Measurements from ENCODE around the gene MAP2K3. TPM values are rescaled to one million over a fixed set of nuclear protein-coding genes. Genes with fewer than 3 reads are reported as not detected.

MAP2K3 gene
- total RNA-seq, 1 donor from 2014 or later = 20.8 TPM

GRCh38 chr17:21283482-21284318 lies 811 bp upstream of the MAP2K3 start:
- DNase-seq = peak; percentile 54

- peak; percentile 60 for DNase-seq
These were observed 904 bp downstream of the MAP2K3 start for GRCh38 chr17:21285164-21286065.

GRCh38 chr17:21286066-21286770 lies 1.7 kb downstream of the MAP2K3 start:
- peak; percentile 96 for DNase-seq

- no peak for DNase-seq
These were observed 2.6 kb downstream of the MAP2K3 start for GRCh38 chr17:21286909-21287702.

GRCh38 chr17:21287703-21288449 lies 3.4 kb downstream of the MAP2K3 start:
- DNase-seq = peak; percentile 96

GRCh38 chr17:21288571-21289017 lies 4.1 kb downstream of the MAP2K3 start:
- DNase-seq = peak; percentile 42

- no peak for DNase-seq
These were observed 4.8 kb downstream of the MAP2K3 start for GRCh38 chr17:21289175-21289901.

GRCh38 chr17:21289902-21290571 lies 5.5 kb downstream of the MAP2K3 start:
- DNase-seq = no peak

- no peak for DNase-seq
These were observed 6.8 kb downstream of the MAP2K3 start for GRCh38 chr17:21291357-21291756.

GRCh38 chr17:21291862-21292261 lies 7.4 kb downstream of the MAP2K3 start:
- no peak for DNase-seq

- DNase-seq = no peak
These were observed 8.6 kb downstream of the MAP2K3 start for GRCh38 chr17:21292867-21293830.

GRCh38 chr17:21293831-21294210 lies 9.3 kb downstream of the MAP2K3 start:
- no peak for DNase-seq

- DNase-seq = no peak
These were observed 10.0 kb downstream of the MAP2K3 start for GRCh38 chr17:21294321-21295035.

GRCh38 chr17:21295036-21295952 lies 10.8 kb downstream of the MAP2K3 start:
- peak; percentile 29 for DNase-seq

- no peak for DNase-seq
These were observed 11.8 kb downstream of the MAP2K3 start for GRCh38 chr17:21296097-21297025.

Data from dermis blood vessel endothelial cell (primary cell).